Activated T-cell treated with anti-CD3 and anti-CD28 coated beads for 1 hour (primary cell): ENCODE measurements around the gene BTBD1.
"Not testable (repeated sequence)": the region's sequence is repeated elsewhere in the genome, so short reads cannot be mapped to it uniquely, and the experiment has no call there.

Experiments
- DNase-seq: peaks from one replicate; pipeline ENCODE4 v3.0.0-alpha.2; 2020; ENCODE audit warnings: low read depth

Gene BTBD1

DNA sequence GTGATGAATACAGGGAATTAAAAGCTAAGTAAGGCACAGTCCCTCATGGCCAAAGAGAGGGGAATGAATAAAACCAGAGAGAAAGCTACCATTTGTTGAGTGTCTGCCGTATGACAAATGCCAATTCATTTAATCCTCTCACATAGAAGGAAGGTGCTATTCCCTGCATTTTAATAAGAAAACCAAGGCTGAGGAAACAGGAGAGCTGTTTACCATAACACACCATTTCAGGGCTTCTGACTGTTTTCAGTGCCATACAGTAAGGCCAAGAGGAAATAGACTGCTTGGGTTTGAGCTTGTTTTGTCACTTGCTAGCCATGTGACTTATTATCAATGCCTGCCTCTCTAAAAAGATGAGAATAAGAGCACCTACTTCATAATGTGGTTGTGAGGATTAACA is 10.1 kb downstream of the BTBD1 start:
- DNase-seq = no peak

DNA sequence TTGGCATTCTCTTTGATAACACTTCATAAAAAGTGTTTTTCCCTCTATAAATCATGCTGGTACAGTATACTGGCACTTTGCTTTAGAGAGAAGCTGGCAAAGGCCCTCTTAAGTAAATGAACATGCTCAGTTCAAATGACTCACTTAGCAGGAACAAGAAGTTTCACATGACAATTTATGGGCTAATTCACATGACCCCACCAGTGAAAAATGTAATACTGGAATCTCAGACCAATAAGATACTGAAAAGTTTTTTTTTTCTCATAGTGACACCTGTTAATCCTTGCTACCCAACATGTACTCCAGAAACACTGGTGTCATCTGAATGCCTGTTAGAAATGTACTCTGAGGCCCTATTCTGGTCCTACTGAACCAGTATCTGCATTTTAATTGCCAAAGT is 13.9 kb downstream of the BTBD1 start:
- no peak for DNase-seq

DNA sequence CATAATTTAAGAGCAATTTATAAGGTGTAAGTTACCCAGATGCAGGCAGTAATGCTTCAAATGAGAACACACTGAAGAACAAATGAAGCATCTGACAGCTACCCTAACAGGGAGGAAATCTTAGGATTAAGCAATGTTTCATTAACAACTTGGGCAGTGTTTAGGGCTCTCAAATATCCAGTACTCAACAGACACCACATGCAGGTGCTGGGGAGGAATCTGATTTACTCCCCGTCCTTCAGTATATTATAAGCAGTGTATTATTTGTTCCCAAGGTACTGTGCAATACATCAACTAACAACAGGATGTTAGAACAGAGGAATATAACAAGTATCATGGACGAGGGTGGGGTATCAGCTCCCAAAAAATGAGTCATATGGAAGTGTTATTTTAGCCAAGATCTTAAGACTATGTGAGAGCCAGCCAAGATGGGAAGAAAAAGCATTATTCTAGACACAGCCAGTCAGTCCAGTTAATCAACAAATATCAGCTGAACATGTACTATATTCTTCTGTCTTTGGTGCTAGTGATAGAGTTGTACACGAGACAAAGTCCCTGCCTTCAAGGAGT is 20.4 kb downstream of the BTBD1 start:
- no peak for DNase-seq

DNA sequence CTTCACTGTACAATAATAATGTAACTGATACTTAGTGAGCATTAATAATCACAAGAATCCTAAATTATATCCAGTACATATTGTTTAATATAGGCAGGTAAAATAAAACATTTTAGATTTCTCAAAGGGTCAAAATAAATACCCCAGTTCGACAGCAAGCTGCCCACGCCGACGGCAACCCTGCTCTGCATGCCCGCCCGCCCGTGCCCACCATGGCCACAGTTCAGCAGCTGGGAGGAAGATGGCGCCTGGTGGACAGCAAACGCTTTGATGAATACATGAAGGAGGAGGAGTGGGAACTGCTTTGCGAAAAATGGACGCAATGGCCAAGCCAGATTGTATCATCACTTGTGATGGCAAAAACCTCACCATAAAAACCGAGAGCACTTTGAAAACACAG is 22.9 kb downstream of the BTBD1 start:
- DNase-seq = no peak

DNA sequence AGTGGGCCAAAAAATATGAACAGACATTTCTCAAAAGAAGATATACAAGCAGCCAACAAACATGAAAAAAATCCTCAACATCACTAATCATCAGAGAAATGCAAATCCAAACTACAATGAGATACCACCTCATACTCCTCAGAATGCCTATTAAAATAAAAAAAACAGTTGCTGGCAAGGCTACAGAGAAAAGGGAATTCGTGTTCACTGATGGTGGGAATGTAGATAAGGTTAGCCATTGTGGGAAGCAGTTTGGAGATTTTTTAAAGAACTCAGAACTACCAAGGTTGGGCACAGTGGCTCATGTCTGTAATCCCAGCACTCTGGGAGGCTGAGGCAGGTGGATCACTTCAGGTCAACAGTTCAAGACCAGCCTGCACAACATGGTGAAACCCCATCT is 27.8 kb downstream of the BTBD1 start:
- DNase-seq = no peak

DNA sequence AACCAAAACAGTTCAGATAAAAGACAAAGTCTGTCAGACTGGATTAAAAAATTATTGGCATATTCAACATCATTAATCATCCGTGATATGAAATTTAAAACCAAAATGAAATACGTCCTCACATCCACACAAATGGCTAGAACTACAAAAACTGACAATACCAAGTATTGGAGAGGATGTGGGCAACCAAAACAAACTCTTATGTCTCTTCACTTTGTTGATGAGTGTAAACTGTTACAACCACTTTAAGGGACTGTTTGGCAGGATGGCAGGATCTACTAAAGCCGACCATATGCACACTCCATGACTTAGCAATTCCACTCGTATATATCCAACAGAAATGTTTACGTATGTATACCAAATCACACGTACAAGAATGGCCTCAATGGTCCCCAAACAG is 30.8 kb downstream of the BTBD1 start:
- DNase-seq = no peak

DNA sequence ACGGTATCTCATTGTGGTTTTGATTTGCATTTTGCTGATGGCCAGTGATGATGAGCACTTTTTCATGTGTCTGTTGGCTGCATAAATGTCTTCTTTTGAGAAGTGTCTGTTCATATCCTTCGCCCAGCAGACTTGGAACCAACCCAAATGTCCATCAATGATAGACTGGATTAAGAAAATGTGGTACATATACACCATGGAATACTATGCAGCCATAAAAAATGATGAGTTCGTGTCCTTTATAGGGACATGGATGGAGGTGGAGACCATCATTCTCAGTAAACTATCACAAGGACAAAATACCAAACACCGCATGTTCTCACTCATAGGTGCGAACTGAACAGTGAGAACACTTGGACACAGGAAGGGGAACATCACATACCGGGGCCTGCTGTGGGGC is 35.8 kb downstream of the BTBD1 start:
- DNase-seq = not testable (repeated sequence)

DNA sequence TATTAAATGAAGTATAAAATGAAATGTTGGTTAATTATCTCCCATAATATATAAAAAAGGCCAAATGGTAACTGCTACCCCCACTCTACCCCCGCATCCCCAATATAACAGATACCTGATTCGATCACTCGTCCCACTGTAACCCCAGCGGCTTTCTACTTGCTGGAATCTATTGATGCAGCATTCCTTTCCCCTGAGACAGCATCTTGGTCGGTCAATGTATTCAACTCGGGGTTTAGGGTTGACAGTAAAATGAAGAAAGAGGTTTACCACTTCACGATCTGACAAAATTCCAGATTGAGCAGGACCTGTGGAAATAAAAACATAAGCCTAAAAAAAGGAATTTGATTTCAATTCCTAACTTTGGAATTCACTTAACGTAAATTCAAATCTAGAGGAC is 37.0 kb downstream of the BTBD1 start:
- DNase-seq = no peak

DNA sequence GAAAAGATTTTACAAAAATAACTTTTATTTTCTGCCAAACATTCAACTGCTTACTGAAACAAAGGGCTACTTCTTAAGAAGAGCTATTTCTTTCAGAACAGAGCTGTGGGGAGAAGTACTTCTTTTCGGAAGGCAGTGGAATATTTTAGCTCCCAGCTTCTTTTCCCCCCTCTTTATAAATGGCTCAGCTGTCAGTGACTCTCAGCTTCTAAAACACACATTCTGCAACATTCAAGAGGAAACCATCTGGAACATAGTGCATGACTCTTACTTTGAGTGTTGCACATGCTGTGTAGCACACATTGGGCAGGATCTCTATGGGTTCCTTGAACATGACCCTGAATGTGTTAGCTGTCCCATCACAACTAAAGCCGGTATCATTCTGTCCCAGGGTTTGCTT is 48.6 kb downstream of the BTBD1 start:
- no peak for DNase-seq

DNA sequence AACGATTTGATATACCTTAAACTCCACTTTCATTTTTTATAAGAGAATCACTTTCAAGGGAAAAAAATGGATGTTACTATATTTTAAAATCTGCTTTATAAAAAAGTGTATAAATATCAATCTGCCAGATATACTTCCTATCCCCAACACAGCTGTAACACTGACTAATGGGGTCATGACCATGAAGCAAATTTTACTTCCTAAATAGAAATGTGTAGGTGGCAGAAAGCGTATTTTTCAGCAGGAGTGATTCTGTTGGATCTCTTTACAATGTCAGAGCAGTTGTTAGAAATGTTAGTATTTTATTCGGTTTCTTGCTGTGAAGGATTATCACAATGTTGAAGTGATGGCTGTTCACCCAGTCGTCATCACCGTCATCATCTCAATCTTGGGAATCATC is 50.1 kb downstream of the BTBD1 start:
- no peak for DNase-seq

DNA sequence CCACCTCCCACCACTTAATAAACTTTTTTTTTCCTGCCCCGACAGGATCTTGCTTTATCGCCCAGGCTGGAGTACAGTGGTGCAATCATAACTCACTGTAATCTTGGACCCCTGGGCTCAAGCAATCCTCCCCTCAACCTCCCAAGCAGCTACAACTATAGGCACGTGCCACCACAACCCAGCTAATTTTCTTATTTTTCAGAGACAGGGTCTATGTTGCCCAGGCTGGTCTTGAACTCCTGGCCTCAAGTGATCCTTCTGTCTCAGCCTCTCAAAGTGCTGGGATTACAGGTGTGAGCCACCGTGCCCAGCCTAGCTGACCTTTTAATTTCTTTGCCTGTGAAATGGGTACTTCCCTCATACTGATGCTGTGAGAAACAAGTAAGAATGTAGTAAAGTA is 51.7 kb downstream of the BTBD1 start:
- no peak for DNase-seq

DNA sequence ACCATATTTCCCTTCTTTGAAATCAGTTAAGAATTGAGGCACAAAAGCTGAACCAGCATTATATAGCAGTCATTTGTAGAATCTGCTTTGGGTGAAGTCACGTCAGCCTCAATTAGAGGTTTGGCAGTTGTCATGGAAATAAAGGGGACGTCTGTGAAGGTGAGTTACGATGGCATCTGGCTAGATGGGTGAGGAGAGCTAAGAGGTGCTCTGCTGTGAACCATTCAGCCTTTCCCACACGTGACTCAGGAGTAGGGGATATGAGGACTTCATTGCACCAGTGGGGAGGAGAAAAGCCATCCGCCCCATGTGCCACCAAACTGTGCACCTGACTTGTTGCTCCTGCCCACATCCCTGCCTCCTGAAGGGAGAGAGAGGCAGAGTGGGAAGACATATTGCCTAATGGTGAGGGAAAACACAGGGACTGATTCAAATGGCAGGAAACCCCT is 52.8 kb downstream of the BTBD1 start:
- DNase-seq = no peak

DNA sequence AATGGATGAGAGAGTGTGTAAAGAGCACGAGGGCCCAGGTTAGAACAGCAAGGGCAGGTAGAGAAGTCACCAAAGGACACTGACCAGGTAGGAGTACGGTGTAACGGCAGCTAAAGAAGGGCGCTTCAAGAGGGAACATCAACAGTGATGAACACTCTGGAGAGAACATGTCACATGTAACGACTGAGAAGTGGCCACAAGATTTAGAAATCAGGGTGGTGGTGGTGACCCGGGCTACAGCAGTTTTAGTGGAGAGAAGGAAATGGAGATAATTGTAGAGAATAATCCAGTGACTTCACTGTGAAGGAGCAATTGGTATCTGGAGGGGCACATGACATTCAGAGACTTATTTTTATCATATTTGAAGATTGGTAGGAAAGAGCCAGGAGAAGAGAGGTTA is 54.4 kb downstream of the BTBD1 start:
- DNase-seq = no peak

DNA sequence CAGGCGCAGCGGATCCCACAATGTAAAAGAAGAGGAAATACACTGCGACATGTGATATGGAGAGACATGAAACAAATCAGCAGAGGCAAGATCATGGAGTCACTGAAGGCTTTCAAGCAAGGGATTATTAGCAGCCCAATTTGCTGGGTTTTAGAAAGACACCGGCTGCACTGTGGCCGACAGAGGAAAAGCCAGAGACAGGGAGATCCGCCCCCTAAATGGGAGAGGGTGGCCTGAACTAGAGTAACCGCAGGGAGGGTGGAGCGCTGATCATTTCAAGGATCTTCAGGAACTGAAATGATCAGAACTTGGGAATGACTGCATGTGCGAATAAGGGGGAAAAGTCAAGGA is 55.0 kb downstream of the BTBD1 start:
- no peak for DNase-seq

DNA sequence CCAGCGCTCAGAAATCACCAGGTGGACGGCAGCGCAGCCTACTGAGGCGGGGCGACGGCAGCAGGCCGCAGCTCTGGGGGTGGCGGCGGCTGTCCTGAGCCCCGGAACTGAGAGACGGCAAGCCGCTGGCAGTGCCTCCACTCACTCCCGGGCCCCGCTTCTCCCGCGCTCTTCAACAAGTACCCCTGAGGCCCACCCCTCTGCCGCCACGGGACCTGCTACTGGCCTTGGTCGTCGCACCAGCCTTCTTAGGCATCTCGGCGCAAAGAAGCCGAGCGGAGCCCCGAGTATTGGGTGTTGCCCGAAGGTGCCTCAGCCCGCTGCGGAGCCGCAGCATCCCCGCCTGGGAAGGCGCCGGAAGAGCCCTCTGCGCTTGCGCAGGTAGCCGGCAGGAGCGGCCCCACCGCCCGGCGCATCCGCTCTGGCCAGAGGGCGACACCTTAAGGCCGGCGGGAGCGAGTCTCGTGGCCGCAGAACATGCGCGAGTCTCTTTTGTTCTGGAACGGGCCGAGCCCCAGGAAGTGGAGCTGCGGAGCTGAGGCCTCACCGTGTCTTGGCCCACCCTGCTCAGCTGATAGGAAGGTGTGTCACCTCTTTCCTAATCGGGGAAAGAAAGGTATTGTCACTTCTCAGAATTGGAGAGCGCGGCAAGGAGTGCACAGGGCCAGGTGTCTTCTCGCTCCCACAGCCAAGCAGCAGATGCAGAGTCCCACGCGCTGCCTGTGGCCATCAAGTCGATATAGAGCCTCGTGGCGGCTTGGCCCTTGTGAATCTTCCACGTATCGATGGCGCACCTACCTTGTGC is 55.6 kb downstream of the BTBD1 start, which contains the start of gene C15orf40:
Gene C15orf40, minus strand, starts transcription at position 369 of the 805 bp plus-strand sequence. Its CDS starts 32 bp downstream, at position 337.
- peak; percentile 77 for DNase-seq

DNA sequence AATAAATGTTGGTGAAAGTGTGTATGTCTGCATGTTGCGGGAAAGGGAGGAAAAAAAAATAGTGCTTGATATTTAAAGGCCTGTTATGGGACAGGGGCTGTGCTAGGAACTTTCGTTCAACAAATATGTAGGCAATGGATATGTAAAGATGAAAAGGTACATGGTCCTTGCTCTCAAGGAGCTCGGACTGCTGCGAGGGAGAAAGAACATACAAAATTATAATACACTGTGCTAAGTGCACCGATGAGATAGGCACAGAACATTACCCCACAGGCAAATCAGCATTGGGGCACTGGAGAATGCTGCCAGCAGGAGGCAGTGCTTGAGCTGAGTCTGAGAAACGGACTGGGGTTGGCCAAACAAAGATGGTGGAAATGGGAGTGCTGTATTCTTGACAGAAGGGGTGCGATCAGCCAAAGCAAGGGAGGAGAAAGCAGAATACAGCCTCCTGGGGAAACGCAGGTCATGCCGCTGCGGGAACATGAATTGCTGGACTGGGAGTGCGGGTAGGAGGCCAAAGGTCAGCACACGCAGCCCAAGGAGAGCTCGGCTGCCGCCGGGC is 56.3 kb downstream of the BTBD1 start:
- DNase-seq = peak; percentile 54

DNA sequence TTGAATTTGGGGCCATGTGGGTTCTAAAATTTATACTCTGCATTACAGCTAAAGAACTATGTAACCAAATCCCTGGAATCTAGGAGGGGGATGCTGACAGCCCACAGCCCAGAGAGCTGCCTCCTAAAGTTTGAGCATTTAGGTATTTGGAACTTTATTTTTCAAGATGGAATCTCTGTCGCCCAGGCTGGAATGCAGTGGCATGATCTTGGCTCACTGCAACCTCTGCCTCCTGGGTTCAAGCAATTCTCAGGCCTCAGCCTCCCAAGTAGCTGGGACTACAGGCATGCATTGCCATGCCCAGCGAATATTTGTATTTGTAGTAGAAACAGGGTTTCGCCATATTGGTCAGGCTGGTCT is 66.4 kb downstream of the BTBD1 start:
- not testable (repeated sequence) for DNase-seq

DNA sequence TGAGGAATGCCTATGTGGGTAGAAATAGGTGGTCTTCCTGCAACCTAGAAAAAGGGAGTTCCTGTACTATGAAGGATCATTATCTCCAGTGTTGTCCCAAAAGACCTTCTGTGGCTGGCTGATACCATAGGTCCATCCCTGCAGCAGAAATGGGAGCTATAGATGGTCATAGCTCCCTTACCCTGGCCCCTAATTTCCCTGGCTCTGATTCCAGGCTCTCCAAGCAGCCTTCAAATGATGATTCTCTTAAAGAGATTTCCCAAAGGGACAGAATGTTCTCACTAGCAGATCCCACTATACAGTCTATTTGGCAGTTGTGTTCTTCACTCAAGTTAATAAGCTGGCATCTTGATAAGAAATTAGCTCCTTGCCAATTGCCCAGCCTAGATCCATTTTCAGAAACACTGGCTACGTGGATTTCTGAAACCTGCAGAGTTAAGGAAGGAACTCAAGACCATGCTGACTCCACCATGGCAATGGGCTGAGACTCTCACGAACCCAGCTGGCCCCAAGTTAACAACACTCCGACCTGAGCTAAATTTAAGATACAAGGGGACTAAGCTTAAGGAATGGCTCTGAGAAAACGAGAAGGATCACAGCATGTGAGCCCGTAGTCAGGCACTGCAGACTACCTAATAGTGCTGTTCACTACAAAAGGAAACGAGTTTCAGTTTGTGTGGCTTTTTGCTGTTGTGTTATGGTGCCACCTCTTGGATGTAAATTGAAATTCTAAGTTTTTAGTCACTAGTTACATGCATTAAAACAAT is 67.0 kb downstream of the BTBD1 start:
- DNase-seq = no peak

DNA sequence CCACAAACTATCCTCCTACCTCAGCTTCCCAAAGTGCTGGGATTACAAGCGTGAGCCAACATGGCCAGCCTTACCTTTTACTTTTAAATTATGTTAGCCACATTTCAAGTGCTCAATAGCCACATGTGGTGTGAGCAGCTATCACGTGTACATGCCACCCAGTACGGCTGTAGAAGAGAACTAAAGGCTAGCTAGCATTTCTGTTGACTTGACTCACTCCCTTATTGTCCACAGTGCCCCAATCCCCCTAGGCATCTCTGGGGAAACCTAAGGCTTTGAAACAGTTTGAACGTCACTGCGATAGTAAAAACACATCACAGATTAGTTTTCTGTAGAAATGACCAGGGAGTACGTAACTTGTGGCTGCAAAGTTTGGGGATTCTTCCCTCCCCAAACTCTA is 67.6 kb downstream of the BTBD1 start:
- no peak for DNase-seq

DNA sequence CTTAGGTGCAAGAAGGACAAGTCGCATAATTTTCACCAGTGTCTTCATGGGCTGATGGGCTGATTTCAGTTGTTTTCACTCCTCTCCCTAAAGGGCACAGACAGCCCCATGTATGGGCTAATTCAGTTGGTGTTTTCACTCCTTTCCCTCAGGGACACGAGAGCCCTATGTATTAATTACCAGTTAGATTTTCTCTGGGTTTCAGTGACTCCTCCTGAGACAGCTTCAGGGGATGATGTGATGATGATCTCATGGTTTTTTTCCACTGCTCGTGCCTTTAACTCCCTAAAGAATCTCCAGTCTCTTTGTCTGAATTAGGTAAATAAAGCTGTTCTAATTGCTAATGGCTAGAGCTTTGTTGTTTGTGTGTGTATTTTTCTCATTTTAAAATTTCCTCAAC is 71.1 kb downstream of the BTBD1 start:
- no peak for DNase-seq

DNA sequence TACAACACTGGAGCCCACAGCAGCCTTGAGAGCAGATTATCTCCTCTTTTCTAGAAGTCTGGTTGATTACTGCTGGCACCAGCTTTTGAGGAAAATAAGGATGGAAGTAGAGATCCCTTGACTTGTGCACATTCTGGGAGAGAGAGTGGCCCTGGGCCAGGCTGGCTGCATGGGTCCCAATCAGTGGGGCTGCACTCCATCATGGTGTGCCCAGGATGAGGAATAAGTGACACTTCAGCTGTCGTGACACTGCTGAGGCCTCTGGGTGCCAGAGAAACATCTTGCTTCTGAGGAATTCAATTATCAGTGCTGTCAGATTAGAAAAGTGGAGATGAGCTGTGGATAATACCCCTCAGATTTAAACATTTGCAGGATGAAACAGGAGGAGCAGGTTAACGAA is 72.0 kb downstream of the BTBD1 start:
- DNase-seq = no peak

DNA sequence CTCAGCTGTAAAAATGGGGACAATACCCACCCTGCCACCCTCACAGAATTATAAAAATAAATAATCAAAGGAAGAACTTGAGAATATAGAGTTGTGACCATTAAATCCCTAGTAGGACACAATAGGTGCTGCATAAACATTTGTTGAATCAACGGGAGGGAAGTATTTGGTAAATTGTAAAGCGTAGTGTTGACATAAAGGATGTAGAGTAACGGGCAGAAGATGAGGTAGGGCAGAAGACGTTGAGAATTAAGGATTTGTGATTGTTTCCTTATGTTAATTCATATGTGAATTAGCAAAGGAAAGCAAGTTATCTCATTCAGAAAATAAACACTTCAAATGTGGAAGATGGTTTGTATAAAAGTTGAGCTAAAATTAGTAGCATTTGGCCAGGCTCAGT is 73.9 kb downstream of the BTBD1 start:
- DNase-seq = no peak

DNA sequence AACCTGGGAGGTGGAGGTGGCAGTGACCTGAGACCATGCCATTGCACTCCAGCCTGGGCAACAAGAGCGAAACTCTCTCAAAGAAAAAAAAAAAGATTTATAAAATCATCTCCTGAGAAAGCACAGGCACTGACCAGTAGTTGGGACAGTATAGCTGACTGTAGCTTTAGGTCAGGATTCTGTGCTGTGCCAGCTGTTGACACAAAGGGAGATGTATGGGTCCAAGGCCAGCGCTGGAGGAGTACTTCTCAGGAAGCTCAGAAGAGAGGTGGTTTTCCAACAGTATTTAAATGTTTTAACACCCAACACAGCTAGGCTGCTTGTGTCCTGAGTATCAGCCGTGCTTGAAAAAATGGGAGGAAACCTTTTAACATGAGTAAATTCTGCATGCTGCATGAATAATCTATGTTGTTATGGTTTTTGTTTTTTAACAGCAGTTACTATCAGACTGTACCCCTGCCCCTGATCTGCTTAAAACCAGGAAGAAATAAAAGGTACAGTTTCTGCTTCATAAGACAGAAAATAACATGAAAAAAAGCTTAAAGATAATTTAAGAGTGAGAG is 74.5 kb downstream of the BTBD1 start:
- no peak for DNase-seq
